ENCODE measurements around the gene SAXO1.

DNA sequence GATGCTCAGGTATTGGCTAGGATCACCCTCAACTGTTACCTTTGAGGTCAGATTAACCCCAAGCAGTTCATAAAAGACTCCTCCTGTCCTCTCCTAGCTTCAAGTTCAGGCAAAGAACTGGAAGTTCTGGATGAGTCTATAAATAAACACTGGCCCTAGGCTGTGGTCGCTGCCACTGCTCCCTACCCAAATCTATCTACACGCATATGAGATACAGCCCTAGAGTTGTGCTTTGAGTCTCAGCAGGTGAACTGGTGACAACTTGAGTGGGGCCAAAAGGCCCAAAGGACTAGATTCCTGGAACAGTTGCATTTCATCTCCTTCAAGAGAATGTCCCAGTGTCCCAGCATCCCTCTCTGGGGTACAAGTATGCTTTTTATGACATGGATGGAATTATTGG lies 62.6 kb downstream of the SAXO1 start:
- TF ChIP-seq EZH2 (IDR thresholded peaks at IDR 0.05; ENCODE audit: borderline replicate concordance) (no peak), EZH2phosphoT487 (IDR thresholded peaks at IDR 0.05; ENCODE audit: low read depth, severe bottlenecking, unreplicated experiment) (no peak)
- TF ChIP-seq, protein P1, sequence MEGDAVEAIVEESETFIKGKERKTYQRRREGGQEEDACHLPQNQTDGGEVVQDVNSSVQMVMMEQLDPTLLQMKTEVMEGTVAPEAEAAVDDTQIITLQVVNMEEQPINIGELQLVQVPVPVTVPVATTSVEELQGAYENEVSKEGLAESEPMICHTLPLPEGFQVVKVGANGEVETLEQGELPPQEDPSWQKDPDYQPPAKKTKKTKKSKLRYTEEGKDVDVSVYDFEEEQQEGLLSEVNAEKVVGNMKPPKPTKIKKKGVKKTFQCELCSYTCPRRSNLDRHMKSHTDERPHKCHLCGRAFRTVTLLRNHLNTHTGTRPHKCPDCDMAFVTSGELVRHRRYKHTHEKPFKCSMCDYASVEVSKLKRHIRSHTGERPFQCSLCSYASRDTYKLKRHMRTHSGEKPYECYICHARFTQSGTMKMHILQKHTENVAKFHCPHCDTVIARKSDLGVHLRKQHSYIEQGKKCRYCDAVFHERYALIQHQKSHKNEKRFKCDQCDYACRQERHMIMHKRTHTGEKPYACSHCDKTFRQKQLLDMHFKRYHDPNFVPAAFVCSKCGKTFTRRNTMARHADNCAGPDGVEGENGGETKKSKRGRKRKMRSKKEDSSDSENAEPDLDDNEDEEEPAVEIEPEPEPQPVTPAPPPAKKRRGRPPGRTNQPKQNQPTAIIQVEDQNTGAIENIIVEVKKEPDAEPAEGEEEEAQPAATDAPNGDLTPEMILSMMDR (IDR thresholded peaks at IDR 0.05; ENCODE audit: poor library complexity), result no peak
